Muscle of arm (tissue), 12 donors: Measurements from ENCODE around the gene ASTL. TPM values are rescaled to one million over a fixed set of nuclear protein-coding genes. Genes with fewer than 3 reads are reported as not detected.

Source experiments
- DNase-seq: peaks from one replicate; pipeline ENCODE4 v3.0.0-alpha.2; 2013
- polyA plus RNA-seq, 12 donors: library from polyadenylated mRNA; unstranded; fragments of 120-200 nt; gene quantifications; one replicate each; pipeline ENCODE4 v1.2.1, GENCODE V29; 2013; ENCODE audit not compliant: insufficient read length in 12 of 12

Gene ASTL
- polyA plus RNA-seq, 12 donors, result 0.15 to 0.21 (median 0.20) TPM; not detected in 9

DNA sequence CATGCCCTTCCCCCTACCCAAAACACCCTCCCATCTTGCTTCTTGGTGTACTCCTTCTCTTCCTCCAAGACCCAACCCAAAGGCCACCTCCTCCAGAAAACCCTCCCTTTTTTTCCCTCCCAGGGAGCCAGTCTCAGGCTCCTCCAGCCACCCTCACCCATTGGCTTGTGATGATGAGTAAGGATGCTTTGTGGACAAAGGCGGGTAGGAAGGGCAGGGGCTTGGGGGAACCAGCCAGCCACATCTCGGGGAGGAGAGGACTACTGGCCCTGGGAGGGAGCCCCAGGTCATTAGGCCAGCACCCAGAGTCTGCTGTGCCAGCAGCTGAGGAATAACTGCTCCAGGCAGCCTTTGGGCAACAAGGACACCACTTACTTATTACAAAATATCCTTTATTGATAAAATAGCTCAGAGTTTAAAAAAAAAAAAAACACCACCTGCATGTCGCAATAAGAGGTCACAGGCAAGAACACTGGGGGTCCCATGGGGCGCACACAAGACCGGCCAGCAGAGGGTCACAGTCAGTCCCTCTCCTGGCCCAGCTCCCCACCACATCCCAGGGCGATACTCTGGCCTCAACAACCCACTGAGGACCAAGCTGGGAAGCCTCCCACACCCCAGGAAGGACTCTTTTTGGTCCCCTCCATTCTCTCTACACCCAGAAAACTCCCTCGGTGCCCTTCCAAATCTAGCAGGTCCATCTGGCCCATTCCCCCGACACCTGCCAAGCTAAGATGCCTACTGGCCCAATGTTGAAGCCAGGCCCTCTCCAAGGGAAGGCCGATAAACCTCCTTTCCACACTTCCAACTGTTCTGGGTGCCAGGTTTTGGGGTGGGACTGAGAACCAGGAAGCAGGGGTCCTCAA is 25.6 kb downstream of the ASTL start:
- no peak for DNase-seq

DNA sequence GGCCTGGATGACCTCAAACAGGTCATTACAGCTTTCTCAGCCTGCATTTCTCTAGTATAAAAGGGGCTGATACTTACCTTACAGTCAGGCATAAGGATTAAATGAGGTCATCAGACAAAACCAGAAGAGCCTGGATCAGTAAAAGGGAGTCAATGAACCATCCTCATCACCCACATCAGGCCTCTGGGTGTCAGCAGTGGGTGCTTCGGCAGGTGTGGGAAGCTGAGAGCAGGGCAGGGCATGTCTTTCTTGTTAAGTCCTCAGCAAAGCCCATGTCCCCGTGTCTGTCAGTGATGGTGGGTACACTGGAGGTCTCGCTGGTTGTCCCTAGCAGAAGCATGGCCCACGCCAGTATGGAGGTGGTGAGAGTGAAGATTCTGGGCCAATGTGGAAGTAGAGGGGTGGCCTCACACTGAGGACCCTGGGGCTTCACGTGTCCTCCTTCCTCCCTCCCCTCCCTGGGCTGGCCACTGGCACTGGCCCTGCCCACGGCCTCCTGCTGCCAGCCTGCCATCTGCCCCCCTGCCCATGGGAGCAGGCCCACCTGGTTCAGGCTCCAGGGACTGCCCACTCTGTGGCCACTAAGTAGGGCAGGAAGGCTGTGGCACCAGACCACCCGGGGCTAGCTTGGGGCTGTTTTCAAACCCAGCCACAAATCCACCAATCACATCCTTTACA is 26.3 kb downstream of the ASTL start:
- DNase-seq, result no peak

DNA sequence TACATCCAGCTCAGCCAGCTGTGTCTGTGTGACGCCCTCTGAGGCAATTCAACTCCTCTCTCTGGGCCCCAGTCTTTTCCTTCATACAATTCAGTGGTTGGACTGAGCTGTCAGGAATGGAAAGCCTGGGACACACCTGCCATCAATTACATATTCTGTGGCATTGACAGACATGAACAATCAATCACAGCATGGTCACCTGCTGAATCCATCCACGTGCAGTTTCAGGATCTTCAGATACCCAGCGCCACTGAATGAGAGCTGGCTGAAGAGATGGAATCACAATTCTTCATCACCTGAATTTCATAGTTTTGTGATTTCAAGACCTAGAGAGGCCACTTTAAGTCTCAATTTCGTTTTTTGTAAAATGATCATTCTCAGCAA is 27.1 kb downstream of the ASTL start:
- DNase-seq, result no peak

DNA sequence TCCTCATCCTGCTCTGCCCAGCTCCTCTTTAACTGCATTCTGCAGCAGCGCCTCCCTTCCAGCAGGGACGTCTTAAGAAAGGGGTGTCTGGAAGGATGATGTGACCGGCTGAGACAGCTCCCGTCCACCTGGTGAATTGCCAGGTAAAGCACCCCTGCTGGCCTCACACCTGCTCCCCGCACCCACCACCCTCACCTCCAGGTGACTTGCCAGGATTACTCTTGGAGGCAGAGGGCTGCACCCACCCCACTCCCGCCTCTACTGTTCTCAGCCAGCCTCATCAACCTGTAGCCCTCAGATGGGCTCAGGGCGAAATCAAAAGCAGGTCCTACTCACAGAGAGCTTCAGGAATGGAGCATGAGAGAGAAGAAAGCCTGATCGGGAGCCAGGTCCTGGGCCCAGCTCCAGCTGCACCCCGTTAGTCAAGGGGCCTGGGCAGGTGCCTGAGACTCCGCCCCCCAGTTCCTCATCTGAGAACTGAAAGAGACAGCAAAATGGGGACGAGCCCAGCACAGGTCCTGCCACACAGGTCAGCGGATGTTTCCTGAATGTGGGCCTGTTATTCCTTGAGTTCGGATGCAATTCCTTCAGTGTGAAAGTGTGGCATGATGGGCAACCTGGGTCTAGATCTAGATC is 27.6 kb downstream of the ASTL start:
- no peak for DNase-seq

DNA sequence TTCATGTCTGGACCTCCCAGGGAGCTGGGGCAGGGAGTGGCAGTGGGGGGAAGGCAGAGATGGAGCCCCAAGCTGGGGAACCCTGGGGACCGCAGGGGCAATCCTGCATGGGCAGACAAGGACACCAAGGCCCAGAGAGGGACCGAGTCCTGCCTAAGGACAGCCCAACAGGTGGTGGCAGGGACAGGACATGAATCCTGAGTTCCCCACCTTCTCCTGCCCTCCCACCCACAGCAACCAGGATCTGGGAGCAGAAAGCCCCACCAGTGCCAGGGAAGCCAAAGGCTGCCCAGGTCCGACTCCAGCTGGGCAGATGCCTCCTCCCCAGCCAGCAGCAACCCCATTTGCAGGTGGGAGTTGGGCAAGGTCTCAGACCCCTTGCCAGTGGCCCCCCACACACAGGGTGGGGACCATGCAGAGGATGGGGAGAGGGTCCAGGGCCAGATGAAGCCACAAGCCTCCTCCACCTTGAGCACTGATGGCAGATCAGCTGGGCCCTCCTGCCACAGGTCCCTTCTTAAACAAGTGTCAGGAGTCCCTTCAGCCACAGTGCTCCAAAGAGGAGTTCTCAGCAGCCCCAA is 28.3 kb downstream of the ASTL start:
- no peak for DNase-seq

DNA sequence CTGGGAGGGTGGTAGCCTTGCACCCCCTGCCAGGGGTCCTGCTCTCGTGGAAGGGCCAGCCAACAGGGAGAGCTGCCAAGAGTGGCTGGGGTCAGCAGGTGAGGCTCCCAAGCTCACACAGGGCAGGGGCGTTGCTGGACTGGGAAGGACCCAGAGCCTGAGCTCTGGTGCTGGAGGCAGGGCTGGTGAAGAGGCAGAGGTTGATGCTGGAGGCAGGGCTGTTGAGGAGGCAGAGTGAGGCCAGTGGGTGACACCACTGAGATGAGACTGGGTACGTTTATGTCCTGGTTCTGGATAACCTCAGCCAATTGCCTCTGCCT is 29.0 kb downstream of the ASTL start:
- DNase-seq, result no peak

DNA sequence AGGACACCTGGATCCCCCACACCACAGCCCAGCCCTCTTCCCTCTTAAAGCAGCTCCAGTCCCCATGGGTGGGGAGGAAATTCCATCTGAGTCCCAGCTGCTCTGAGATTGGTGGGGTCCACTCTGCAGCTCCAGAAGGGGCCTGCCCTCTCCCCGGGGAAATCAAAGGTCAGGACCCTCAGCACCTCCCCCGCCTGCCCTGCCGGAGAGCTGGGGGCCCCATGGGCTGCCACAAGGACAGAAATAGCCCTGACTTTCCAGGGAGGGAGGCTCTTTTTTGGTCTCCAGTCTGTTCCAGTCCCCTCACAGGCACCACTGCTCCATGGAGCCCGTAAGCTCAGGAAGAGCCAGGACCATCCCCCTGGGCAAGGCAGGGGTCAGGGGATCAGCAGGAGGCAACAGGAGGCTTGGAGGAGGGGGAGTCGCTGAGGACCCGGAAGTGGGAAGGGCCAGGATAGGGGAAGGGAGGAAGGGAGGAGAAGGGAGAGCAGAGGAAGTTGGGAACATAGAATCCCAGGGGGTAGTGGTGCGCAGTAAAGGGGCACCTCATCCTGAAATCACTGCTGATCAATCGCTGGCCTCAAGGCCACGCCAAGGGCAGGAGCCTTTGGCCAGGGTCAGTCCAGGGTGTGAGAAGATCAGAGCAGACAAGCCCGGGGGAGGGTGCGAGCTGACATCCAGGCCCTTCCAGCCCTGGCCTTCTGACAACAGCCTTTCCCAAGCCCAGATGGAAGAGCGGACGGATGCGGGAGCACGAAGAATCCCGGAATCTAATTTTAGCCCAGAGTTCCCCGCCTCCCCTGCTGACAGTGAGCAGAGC is 29.6 kb downstream of the ASTL start:
- DNase-seq, result peak; percentile 81

DNA sequence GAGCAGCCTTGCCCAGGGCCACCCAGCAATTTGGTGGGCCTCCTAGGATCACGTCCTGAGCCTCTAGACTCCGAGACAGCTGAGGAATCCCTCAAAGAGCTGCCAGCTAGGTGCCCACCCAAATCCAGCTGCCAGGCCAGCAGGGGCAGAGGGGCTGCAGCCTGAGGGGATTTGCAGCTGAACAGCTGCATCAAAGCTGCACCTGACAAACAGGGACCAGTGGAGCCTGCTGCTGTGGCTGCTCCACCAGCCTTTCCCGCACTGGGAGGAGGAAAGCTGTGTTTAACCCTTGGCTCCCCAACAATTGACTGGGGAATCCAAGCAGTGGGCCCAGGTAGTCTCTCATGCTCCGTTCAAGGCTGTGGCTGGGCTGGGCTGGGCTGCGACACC is 30.2 kb downstream of the ASTL start:
- no peak for DNase-seq

DNA sequence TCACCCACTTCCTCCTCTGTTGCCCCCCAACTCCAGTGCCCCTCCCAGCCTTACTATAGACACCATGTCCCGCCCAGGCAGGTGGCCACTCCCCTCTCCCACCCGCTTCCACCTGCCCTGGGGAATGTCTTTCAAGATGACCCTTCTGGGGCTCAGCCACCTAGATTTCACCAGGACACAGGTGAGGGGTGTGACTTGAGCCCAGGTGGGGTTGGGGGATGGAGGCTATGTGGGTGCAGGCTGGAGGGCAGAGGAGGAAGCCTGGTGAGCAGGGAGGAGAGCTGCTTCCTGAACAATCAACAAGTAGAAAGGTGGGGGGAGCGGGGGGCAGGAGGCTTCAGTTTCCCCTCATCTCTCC is 30.6 kb downstream of the ASTL start:
- DNase-seq, result no peak

DNA sequence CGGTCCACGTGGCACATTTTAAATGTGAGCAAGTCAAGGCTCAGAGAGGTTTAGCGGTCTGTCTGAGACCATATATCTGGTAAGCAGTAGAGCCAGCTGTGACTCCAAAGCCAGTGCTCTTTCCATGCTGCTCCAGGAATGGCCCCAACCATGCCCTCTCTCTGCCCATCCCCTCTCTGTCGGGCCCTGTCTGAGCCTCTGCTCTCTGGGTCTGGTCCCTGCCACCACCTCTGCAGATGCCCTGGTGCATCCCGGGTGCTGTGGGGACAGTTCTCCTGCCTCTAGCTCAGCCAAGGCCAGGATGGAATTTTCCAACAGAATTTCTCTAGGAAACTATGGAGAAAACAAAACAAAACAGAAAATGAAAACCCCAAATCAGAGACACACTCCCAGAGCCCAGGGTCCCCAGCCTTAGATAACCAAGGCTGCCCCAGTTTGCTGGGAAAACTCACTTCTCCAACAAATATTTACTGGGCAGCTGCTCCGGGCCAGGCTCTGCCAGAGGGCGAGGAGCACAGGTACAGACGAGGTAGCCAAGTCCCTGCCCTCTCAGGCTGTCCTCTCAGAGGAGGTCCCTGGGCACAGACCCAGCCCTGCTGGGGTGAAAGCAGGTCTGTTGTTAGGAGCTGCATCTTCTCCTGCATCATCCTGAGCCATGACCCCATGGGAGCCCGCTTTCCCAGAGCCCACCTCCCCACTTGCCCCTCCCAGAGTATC is 31.2 kb downstream of the ASTL start:
- no peak for DNase-seq

DNA sequence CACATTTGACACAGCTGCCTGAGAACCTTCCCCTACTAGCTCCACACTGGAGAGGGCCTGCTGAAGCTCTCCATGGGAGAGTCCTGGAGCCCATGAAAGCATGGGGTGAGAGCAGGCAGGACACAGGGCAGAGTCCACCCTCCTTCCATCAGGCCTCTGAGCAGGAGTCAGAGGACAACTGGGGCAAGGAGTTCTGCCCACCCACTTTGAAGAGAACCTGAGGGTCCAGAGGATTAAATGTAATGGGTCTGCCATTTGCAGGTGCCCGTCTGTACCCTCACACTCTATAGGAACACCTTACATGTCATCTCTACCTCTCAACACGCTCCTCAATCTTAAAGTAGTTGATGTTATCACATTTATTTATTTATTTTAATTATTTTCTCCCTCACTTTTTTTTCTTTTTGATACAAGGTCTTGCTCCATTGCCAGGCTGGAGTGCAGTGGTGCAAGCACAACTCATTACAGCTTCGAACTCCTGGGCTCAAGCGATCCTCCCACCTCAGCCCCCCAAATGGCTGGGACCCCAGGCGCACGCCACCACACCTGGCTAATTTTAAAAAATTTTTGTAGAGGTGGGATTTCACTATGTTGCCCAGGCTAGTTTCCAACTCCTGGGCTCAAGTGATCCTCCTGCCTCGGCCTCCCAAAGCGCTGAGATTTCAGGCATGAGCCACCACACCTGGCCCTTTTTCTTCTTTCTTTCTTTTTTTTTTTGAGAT is 32.1 kb downstream of the ASTL start:
- DNase-seq, result no peak

DNA sequence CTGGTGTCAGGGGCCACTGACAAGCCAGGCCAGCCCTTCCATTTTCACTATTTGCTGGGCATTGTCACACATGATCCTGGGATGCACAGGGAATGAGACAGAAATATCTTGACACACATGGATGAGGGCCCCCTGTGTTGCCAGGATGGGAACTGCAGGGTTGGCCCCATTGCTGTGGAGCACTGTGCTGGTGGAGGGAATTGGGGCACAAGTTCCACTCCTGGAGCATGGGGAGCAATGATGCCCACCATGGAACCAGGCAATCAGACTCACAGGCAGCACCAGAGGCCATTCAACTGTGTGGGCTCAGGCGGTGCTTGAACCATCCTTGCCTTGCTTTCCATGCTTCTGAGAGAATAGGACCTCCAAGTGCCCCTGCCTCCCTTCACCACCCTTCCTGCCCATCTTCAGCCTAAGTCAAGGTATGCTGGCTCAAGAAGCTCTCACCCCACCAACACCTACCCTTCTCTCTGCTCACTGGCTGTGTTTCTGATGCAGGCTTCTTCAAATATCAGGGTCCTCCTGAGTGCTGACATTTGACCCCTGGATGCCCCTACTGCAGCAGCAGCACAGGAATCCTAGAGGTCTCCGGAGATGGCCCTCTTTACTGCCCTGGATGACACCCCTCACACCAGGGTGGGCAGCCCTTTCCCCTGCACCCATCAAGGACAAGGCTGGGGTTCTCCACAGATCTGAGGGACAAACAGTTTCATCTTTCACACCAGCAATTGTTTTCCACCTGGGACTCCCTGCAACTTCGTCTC is 33.0 kb downstream of the ASTL start:
- no peak for DNase-seq

DNA sequence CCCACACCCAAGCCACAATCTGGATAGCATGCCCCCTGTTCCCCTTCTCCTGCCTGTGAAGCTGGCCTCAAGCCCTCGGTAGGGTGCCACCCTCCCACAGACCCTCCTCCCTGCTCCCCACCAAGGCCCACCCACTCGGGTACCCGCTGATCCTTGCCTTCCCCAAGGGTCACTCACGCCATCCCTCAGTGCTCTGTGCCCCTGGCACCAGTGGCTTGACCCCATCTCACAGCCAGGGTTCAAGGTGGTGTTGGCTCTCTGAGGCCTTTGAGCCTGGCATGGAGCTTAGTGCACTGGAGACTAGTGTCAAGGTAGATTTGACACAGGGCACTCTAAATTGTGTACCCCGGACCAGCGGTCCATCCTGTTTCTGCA is 33.8 kb downstream of the ASTL start:
- DNase-seq, result no peak

DNA sequence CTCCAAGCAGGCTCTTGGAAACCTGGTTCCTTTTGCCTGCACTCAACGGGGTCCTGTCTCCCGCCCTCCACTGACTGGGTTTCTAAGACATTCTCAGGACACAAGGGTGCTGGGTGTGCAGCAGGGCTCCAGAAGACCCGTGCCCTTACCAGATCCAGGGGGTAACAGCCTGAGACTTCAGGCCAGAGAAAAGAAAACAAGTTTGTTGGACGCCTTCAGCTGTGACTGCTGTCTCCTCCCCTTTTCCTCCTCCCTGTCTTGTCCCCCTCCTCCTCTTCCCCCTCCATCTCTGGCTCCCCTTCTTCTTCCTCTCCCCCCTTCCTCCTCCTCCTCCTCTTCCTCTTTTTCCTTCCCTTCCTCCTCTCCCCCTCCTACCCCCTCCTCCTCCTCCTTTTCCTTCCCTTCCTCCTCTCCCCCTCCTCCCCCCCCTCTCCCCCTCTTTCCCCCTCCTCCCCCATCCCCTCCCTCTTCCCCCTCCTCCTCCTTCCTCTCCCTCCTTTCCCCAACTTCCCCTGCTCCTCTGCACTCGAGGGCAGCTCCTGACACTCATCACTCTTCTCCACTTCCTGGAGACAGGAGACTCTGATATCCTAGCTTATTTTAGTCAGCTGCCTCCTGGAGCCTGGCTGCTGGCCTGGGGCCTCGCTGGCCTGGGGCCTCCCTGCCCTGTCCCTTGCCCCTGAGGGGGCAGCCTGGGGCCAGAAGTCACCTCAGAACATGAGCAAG is 34.4 kb downstream of the ASTL start:
- DNase-seq, result no peak

DNA sequence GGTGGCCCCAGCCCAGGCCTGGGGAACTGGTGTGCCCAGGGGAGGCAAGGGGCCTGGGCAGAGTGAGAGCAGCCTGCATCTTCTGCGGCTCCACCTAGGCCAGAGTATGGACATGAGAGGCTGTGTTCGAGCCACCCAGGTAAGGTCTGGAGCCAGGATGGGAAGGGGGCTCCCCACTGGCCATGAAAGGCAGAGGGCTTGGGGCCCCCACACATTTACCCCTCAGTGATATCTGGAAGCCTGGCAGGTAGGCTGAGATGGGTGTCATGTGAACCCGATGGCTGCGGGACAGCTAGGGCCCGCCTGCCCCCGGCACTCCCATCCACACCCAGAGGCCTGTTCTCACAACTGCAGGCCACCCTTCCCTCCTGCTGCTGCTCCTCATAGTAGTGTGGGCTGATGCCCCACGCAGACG is 35.1 kb downstream of the ASTL start:
- no peak for DNase-seq

DNA sequence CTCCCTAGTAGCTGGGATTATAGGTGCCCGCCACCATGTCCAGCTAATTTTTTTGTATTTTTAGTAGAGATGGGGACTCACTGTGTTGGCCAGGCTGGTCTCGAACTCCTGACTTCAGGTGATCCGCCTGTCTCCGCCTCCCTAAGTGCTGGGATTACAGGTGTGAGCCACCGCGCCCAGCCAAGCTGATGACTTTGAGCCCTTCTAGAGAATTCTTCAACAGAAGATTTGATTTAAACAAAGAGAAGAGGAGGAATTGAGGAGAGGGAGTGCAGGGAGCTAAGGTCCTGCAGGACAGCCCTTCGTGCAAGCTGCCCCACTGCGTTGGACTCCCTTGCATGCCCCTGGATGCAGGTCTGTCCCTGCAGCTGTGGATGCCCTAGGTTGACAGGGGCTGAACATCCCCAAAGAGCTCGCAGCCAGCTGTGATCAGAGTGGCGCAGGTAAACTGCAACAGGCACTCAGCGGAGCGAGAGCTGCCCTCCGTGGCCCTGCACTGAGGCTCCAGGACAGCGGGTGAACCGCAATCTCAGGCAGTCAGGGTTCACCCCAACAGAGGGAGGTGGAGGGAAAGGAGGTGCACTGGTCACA is 35.6 kb downstream of the ASTL start:
- no peak for DNase-seq

DNA sequence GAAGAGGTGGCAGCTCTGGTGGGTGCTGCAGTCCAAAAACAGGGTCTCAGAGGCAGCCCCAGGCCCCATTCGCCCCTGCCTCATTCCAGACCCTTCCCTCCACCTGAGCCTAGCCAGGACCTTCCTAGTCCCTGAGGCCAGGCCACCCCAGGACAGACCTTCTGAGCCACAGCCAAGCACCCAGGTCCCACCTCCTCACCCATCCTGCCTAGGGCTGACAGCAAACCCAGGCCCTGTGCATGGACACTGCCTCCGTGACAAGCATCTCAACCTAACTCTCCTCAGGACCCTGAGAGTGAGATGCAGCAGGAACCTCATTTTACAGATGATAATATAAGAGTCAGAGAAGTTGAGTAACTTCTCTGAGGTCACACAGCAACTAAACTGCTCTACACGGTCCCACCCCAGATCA is 37.4 kb downstream of the ASTL start:
- DNase-seq, result no peak
